ENCODE results near the gene KLHL11. TPM values are rescaled to one million over a fixed set of nuclear protein-coding genes. Genes with fewer than 3 reads are reported as not detected.

Gene KLHL11
- total RNA-seq, 1 experiment from 2014 or later = 16.8 TPM

DNA sequence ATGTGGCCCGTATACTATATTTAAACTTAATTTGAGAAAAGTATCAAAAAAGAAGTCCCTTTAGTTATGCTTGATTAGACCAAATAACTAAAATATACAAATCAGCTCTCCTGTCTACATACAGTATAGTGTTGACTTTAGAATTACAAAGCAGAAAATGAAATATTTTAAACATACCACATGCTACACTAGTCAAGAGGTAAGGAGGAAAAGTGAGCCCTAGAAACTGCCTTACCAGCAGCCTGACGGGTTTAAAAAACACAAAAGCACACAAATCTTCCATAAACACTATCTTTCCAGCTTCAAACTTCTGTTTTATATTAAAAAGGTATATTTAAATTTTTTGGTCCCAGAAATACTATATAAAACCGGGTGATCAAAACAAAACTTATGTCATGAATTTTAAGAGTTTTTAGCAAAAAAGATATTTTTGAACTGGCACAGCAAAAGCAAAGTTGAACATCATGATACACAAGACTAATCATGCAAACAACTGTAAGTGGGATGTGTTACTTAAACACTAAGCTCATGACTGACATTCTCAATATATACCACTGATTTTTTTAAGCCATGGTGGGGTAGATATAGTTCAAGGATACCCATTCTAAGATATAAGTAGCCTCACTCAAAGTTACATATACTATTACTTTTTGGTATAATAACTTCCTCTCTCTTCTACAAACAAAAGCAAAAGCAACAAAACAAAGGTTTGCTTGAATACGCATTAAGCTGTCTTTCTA is 15.8 kb downstream of the KLHL11 start:
- Histone ChIP-seq H3K4me1 (ENCODE audit: insufficient read depth, low read length) (no peaks in the 10 kb centered on the region), H3K9me3 (ENCODE audit: control insufficient read depth, low read depth, low read length) (no peaks in the 10 kb centered on the region), H2BK5ac (ENCODE audit: insufficient read length, low read length) (no peak overlapping the region), H3K79me2 (ENCODE audit: insufficient read depth, low read length) (no peaks in the 10 kb centered on the region; the same call in 1 of the 2 replicates), H4K5ac (ENCODE audit: insufficient read length, low read depth, low read length) (no peak overlapping the region), H3K4me2 (ENCODE audit: insufficient read depth, insufficient read length, low read length) (no peak overlapping the region), H3K9ac (ENCODE audit: extremely low read depth, insufficient read length, low read length) (no peak overlapping the region), H3K56ac (ENCODE audit: insufficient read length, low read depth, low read length) (no peak overlapping the region), H2AK5ac (ENCODE audit: insufficient read length, low read length) (no peak overlapping the region), H2BK120ac (ENCODE audit: low read depth, low read length, poor library complexity, severe bottlenecking) (no peak overlapping the region), H2BK20ac (ENCODE audit: low read depth, low read length, poor library complexity, severe bottlenecking) (no peak overlapping the region), H3K27ac (ENCODE audit: insufficient read length, low read depth, low read length) (no peak overlapping the region), H4K20me1 (ENCODE audit: control insufficient read depth, insufficient read depth, insufficient read length) (no peaks in the 10 kb centered on the region), H4K91ac (ENCODE audit: insufficient read length, low read depth, low read length) (no peak overlapping the region), H2BK15ac (ENCODE audit: low read depth, low read length) (no peak overlapping the region), H3K23ac (ENCODE audit: insufficient read length, low read depth, low read length) (no peak overlapping the region), H3K14ac (ENCODE audit: insufficient read depth, low read length) (no peak overlapping the region), H3K18ac (ENCODE audit: insufficient read length, low read depth, low read length) (no peak overlapping the region), H3T11ph (ENCODE audit: low read length) (no peak overlapping the region), H2AFZ (ENCODE audit: low read length) (no peak overlapping the region), H3K23me2 (ENCODE audit: insufficient read length, low read depth, low read length, poor library complexity, severe bottlenecking) (no peaks in the 10 kb centered on the region), H3K79me1 (ENCODE audit: insufficient read depth, low read depth, low read length, poor library complexity, severe bottlenecking) (peaks cover 6% of the 10 kb centered on the region), H2BK12ac (ENCODE audit: insufficient read length, low read depth, low read length) (no peak overlapping the region), H3K27me3 (ENCODE audit: insufficient read depth, low read length) (no peaks in the 10 kb centered on the region), H4K8ac (replicated peaks; ENCODE audit: insufficient read length, low read depth, low read length) (no peak overlapping the region), H3K4ac (ENCODE audit: low read depth, low read length) (no peak overlapping the region)
- no peaks in the 10 kb centered on the region for H3K9me3 Mint-ChIP-seq
- peaks cover 3 to 21% (median 17%) of the 10 kb centered on the region in 3 experiments; a peak in 6 of 7 replicates for H3K36me3 Mint-ChIP-seq (ENCODE audit: insufficient read depth in 1 of 3, low read depth in 3 of 3)
- WGBS (ENCODE audit: extremely low coverage, insufficient read length, low lambda C conversion rate) = no CpG with 5 or more reads among the region's 4 CpGs
- TF ChIP-seq, protein P1, sequence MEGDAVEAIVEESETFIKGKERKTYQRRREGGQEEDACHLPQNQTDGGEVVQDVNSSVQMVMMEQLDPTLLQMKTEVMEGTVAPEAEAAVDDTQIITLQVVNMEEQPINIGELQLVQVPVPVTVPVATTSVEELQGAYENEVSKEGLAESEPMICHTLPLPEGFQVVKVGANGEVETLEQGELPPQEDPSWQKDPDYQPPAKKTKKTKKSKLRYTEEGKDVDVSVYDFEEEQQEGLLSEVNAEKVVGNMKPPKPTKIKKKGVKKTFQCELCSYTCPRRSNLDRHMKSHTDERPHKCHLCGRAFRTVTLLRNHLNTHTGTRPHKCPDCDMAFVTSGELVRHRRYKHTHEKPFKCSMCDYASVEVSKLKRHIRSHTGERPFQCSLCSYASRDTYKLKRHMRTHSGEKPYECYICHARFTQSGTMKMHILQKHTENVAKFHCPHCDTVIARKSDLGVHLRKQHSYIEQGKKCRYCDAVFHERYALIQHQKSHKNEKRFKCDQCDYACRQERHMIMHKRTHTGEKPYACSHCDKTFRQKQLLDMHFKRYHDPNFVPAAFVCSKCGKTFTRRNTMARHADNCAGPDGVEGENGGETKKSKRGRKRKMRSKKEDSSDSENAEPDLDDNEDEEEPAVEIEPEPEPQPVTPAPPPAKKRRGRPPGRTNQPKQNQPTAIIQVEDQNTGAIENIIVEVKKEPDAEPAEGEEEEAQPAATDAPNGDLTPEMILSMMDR (conservative IDR thresholded peaks at IDR 0.05) = no peak
- H3K27ac Mint-ChIP-seq = no peak overlapping the region
- H3K4me1 Mint-ChIP-seq = no peaks in the 10 kb centered on the region
- no peak overlapping the region for H3K4me3 Mint-ChIP-seq
- no peaks in the 10 kb centered on the region for H3K27me3 Mint-ChIP-seq (ENCODE audit: low read depth)
- no peak for DNase-seq
